Measurements from ENCODE around the gene MOGAT2.
"Not testable (repeated sequence)": the region's sequence is repeated elsewhere in the genome, so short reads cannot be mapped to it uniquely, and the experiment has no call there.

MOGAT2 gene

DNA sequence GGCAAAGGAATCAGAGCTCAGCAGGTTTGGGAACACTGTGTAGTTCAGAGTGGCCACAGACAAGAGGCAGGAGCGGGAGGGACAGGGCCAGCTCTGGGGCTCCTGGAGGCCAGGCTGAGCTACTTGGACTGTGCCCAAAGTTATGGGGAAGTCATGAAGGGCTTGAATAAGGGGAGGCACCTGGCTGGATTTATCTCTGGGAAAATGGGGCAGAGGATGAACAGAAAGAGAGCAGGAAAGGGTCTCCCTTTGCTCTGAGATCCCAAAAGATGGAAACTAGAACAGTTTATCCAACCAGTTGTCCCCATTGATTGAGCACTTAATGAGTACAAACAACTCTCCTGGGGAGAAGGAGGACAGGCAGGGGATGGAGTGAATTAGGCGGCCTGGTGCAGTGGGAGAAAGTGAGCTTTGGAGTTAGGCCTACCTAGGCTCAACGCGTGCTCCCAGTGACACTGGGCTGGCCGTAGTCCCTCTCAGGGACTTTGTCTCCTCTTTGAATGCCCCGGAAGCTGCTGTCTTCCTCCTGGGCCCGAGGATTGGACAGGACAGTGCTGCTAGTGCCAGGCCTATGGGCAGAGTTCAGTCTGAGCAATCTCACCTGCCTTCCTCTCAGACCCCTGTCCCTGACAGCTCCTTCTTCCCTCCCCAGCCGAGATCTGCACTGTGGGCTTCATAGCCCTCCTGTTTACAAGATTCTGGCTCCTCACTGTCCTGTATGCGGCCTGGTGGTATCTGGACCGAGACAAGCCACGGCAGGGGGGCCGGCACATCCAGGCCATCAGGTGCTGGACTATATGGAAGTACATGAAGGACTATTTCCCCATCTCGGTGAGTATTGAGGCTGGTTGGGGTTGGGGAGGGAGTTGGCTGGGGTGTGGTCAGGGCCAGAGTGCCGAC lies 2.0 kb downstream of the MOGAT2 start:
- DNase-seq: no peak

DNA sequence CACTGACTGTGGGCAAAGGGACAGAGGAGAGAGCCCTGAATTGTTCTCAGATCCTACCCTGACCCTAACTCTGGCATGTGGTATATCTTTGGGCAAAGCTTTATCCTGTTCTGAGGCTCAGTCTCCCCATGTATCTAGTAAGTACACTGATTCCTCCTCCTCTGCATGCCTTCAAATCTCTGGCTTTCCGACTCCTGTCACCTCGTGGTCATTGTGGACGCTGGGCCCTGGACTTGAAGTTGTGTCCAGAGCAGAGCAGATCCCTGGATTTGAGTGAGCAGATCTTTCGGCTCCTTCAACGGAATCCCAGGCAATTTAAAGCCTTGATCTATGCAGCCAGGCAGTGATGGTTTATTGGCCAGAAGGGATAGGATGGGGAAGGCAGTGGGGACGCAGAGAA lies 3.0 kb downstream of the MOGAT2 start:
- DNase-seq: no peak

DNA sequence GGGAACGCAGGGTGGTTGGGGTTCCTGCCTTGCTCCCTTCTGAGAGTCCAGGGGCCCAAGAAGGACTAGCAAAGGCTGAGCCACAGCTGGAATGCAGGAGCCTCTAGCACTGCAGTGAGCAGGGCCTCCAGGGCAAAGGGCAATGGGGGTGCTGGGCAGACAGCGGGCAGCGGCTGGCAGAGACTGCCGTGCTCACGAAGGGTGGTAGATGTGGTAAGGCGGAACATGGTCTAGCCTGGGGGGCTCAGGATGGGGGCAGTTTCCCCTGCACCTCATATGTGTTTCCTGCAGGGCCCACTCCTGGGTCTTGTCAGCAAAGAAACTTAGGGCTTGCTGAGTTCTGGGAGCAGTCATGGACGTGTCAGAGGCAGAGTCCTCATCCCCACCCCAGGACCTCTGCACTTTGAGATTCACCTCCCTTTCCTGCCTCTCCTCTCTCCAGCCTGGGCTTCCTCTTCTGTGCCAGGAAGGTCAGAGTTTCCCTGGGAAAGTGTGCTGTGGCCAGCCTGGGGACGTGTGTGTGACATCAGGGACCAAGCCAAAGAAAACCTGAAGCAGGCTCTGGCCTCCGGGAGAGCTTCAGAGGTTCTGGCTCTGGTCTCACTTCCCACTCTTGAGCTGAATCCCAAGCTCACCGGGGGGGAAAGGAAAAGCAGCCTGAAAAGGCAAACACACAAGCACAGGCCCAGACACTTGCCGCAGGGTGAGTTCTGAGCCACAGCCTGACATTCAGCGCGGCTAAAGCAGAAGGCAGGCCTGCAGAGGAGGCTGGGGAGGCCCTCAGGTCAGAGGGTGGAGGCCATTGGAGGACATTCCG lies 4.4 kb downstream of the MOGAT2 start:
- DNase-seq: no peak

DNA sequence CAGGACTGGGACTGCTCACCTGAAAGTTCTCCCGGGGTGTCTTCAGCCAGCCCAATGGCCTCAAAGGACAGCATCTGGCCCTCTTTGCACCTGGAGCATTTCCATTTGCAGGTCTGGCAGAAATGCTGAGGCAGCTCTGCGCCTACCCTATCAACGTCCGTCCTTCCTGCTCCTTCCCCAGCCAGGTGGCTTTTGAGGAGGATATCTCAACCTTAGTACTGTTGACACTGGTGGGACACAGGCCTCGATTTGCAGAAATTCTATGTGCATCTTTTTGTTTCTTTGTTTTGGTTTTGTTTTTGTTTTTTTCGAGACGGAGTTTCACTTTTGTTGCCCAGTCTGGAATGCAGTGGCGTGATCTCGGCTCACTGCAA lies 5.0 kb downstream of the MOGAT2 start:
- DNase-seq: no peak

DNA sequence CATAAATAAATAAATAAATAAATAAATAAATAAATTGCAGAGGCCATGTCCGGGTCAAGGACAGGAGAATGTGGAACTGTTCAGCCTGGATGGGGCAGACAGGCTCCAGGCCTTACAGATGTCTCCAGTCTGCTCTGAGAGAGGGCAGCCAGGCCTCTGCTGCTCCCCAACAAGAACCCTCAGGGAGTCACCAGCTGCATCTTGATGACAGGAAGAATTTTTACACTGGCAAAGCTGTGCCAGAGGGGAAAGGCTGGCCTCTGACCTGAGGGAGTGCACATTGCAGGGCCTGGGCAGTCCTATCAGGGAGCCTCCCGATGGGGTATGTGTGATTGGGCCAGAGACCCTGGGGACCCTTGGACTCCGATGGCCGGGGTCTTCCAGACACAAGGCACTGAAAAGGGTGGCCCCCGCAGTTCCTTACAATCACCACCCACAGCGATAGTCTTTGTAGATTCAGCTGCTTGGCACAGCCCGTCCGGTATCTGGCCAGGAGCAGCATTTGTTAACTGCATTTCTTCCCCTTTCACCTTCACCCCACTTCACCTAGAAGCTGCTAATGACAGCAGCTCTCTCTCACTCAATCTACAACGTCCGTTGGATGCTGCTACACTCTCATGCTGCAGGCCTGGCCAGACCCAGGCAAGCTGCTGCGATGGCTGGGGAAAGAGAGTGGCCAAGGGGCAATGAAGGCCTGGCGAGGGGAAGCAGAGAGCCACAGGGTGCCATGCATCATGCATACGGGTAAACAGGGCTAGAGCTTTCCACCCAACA lies 8.1 kb downstream of the MOGAT2 start:
- DNase-seq: no peak

DNA sequence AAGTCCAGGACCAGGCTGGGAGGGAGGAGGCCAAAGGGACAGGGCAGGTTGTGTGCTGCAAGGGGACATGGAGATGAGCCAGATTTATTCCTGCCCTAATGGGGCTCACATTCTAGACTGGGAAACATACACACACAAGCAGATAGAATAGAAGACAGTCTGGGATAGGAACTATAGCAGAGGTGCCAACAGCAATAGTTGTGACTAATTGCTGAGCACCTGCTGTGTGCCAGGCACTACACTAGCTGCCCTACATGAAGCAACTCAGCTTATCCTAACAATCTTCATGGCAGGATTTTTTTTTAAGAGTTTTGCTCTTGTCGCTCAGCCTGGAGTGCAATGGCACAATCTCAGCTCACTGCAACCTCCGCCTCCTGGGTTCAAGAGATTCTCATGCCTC lies 11.4 kb downstream of the MOGAT2 start:
- no peak for DNase-seq

DNA sequence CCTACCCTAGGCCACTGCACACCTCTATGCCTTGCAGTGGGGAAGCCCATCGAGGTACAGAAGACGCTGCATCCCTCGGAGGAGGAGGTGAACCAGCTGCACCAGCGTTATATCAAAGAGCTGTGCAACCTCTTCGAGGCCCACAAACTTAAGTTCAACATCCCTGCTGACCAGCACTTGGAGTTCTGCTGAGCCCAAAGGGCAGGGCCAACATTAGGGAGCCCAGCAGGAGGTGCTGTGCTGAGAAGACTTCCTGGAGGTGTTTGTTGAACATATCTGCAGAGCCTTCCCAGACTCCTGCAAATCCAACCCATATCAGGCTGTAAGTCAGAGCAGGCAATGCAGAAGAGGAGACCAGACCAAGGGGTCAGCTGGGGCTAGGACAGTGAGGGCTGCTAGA lies 13.5 kb downstream of the MOGAT2 start:
- no peak for DNase-seq

DNA sequence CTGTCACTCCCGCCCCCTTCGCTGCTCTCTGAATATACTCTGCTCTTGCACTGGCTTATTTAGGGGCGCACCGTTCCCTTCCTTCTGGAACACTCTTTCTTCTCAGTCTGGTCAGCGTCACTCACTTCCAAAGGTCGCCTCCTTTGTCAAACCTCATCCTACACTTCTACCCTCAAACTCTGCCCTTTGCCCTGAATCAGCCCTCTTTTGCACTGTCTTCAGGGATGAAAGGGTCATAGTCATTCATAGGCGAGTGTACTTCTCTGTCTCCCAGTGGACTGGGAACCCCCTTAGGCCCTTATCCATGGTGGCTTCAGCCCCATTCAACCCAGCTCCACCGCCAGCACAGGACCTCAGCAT lies 15.4 kb downstream of the MOGAT2 start:
- DNase-seq: no peak

DNA sequence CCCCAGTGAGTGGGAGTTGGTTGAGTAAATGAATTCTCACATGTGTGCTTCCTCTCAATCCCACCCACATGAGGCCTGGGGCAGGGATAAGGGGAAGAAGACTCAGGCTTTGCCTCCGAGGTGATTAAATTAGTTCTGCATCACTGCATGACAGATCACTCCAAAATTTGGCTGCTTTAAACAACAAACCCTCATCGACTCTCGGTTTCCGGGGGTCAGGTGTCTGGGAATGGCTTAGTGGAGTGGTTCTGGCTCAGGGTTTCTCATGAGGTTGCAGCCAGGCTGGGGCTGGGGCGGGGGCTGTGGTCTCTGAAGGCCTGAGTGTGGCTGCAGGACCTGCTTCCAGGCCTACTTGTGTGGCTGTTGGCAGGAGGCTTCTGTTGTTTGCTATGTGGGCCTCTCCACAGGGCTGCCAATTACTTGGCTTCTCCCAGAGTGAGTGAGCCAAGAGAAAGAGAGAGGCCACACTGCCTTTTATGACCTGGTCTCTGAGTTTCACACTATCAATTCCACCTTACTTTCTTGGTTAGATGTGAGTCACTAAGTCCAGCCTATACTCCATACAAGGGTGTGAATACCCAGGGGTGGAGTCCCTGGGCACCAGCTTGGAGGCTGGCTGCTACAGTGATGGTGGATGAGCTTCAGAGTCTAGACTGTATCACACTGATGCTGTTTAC lies 15.9 kb downstream of the MOGAT2 start:
- no peak for DNase-seq

DNA sequence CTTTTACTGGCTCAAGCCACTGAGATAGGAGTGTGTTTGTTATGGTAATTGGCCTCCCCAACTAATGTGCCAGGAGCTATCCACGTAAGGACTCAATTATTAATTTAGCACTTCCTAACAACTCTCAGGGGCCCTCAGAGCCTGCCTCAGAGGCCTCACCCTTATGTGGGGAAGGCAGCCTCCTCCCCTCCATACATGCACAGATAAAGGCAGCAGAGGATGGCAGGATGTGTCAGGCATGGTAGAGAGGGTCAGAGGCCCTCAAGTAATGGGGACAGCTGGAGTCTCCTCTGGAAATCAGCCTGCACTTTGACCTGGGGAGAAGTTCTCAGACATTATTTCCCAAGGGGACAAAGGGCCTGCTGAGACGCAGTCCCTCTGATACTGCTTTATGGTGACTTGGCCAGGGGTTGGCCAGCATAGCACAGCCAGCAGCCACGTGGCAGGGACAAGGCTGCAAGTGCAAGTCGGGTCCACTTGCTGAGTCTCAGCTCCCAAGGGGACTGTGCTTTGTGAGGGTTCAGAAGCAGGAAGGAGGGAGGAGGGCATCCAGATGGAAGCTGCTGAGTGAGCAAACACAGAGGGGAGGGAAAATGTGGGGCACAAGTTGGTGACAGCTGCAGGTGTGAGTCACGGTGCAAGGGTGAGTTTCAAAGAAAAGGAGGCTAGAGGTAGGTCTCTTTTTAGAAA lies 17.0 kb downstream of the MOGAT2 start:
- no peak for DNase-seq

DNA sequence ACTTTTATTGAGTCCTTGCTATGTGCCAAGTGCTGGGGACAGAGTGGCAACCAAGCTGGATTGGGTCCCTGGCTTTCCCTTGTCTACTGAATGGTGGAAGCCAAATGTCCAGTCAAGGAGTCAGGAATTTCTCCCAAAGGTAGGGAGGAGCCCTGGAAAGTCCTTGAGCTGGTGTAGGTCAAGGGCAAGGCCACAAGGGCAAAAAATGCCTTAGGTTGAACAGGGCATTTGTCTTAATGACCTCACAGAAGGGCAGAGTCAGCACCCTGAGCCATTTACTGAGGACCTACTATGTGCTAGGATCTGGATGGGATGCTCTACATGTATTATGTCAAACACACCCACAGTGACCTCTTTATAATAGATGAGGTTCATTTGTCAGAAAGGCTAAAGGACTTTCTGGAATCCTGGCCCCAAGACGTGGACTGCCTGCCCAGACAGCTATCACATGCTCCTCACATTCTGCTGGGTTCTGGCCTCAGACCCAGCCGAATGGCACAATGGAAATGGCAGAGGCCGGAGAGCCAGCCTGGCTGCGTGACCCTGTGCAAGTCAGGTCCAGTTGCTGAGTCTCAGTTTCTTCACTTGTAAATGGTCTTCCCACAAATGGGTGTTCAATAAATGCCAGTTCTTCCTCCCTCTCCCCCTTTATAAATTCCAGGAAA lies 17.7 kb downstream of the MOGAT2 start:
- no peak for DNase-seq

DNA sequence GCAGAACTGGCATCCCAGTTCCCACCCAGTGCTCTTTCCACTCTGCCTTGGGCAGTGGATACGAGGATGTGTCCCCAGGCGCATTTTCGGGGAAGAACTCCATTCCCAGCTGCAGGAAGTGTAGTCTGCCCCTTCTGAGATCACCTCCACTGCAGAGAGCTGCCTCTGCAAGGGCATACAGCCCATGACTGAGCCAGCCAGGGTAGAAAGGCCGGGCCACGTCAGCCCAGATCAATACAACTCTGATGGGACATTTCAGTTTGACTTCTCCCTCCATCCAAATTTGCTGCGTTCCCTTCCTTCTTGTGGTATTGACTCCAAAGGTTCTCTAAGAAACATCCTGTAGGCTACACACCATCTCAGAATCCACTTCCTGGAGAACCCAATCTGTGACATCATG lies 19.7 kb downstream of the MOGAT2 start:
- DNase-seq: no peak

DNA sequence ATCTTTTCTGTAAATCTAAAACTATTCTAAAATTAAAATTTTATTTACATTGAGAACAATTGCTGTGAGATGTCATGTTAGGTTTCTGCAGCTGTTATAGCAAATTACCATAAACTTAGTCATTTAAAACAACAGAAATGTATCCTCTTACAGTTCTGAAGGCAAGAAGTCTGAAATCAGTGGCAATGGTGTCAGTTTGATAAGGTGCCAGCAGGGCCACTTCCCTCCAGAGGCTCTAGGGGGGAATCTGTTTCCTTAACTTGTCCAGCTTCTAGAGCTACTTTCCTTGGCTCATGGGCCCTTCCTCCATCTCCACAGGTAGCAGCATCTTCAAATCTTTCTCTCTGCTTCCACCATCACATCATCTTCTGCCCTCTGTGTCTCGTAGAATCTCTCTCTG lies 23.0 kb downstream of the MOGAT2 start:
- DNase-seq: no peak

DNA sequence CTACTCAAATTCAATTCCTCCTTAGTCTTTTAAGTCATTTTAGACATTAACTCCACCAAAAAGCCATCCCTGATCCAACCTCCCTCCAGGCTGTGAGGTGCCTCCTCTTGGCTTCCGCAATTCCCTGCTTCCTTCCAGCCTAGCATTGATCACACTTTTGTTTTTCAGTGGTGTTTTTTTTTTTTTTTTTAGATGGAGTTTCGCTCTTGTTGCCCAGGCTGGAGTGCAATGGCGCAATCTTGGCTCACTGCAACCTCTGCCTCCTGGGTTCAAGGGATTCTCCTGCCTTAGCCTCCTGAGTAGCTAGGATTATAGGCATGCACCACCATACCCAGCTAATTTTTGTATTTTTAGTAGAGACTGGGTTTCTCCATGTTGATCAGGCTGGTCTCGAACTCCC lies 25.5 kb downstream of the MOGAT2 start:
- not testable (repeated sequence) for DNase-seq

DNA sequence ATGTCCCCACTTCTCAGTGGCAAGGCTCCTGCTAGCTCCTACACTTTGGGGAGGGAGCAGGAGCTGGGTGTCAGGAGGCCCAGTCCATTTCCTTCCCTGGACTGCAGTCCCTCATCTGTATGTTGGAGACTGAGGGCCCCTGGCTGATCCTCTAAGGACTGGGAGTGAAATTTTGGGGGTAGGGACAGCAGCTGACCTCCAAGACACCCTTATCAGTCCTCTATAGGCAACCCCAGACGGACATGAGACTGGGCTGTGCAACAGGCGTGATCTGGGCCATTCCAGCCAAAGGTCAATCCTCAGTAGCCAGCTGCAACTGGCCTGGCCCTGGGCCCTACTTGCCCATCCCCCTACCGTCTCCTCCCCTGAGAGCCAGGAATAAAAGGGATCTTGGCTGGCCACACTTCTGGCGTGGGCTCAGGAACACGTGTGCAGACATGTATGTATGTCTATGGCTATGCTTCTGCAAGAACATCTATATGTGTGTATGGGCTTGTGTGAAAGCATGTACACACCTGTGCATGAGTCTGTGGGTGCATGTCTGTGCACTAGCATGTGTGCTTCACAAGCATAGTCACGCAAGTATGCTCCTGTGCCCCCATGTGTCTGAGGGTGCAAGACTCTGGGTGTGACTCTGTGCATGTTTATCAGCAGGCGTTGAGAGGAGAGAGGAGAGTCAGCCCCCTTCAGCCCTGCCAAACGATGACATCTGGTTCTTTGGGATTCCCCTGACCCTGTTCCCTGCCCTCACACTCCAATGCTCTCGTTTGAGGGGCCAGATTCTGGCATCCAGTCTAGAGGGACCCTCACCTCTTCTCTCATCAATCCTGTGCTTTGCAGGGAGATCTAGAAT lies 26.3 kb downstream of the MOGAT2 start:
- no peak for DNase-seq

DNA sequence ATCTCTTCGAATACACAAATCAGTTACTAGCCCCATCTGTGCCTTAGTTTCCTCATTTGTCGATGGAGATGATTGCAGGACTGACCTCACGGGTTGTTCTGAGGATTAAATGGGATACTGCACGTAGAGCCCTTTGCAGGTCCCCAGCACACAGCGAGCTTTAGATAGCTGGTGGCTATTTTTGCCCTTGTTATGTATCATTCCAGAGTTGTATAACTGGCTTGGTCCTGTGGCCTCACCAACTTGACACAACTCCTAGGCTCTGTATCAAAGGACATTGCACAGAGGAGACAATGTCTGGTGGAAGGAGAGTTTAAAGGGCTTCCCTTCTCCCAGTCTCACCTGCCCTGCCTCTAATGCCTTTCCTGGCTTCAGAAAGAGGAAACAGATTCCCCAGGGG lies 28.2 kb downstream of the MOGAT2 start:
- DNase-seq: no peak

DNA sequence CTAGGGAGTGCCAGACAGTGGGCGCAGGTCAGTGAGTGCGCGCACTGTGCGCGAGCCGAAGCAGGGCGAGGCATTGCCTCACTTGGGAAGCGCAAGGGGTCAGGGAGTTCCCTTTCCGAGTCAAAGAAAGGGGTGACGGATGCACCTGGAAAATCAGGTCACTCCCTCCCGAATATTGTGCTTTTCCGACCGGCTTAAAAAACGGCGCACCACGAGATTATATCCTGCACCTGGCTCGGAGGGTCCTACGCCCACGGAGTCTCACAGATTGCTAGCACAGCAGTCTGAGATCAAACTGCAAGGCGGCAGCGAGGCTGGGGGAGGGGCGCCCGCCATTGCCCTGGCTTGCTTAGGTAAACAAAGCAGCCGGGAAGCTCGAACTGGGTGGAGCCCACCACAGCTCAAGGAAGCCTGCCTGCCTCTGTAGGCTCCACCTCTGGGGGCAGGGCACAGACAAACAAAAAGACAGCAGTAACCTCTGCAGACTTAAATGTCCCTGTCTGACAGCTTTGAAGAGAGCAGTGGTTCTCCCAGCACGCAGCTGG lies 31.2 kb downstream of the MOGAT2 start:
- not testable (repeated sequence) for DNase-seq

DNA sequence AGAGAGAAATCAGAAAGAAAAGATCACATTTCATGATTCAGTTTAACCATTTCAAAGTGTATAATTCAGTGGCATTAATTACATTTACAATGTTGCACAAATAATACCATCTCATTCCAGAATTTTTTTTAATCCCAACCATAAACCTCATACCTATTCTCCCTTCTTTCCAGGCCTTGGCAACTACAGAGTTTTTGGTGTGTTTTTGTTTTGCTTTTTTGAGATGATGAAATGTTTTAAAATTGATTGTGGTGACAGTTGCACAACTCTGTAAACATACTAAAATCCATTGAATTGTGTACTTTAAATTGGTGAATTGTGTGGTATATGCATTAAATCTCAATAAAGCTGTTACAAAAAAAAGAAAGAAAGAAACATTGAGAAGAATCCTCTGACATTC lies 37.3 kb downstream of the MOGAT2 start:
- DNase-seq: not testable (repeated sequence)

DNA sequence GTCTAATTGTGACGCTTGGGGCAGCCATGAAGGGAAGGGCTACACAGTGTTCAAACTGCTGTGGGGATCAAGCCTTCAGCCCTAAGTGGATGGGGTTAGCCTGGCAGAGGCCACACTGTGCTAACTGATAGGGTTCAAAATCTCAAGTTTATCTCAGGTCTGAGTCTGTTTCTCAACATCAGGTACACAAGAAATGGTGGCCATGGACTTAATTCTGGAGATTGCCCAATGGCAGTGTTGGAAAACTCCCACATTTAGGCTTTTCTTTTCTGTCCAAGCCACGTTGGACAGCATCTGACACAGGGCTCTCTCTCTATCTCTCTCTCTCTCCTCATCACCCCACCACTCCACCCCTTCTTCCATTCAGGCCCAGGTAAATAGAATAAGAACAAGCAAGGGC lies 40.0 kb downstream of the MOGAT2 start:
- DNase-seq: no peak

DNA sequence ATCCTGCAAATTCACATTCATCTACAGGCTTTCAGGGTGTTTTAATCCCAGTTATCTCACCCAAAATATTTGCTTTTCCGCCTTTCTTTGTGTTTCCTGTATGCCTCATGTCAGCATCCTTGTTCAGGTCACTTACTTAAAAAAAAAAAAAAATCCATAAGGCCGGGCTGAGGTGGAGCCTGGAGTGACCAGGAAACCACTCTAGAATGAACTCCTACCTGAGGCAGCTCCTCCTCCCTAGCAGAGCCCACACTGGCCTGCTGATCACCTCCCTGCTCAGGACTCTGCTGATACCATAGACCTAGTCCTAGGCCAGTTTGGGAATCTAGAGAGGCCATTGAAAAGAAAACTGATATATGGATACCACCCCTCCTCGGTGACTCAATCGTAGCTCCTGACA lies 42.2 kb downstream of the MOGAT2 start:
- no peak for DNase-seq
